HG03442 (cell line): Measurements from ENCODE around the gene MAGEA2.
"Not testable (repeated sequence)": the region's sequence is repeated elsewhere in the genome, so short reads cannot be mapped to it uniquely, and the experiment has no call there.

Source experiments
- ATAC-seq: cut with Tn5 transposase; IDR thresholded peaks from one replicate; pipeline ENCODE4 v1.9.1; 2021; ENCODE audit warnings: mild to moderate bottlenecking, moderate library complexity; ENCODE audit not compliant: unreplicated experiment

MAGEA2 gene

DNA sequence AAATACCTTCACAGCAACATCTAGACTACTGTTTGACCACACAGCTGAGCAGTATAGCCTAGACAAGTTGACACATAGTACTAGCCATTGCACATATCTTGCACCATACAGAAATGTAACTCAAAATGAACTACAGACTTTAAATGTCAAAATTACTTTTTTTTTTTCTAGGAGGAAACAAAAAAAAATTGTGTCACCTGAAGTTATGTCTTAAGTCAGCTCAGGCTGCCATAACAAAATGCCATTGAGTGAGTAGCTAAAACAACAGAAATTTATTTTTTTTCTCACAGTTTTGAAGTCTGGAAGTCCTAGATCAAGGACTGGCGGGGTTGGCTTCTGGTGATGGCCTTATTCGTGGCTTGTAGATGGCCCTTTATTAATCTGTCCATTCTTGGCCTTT lies 44.5 kb downstream of the MAGEA2 start, which contains the start of gene CSAG2:
TSS of gene CSAG2 (minus strand) at position 101 of the 400 bp plus-strand sequence. CDS start 161 bp downstream, outside the sequence.
- ATAC-seq, result not testable (repeated sequence)

DNA sequence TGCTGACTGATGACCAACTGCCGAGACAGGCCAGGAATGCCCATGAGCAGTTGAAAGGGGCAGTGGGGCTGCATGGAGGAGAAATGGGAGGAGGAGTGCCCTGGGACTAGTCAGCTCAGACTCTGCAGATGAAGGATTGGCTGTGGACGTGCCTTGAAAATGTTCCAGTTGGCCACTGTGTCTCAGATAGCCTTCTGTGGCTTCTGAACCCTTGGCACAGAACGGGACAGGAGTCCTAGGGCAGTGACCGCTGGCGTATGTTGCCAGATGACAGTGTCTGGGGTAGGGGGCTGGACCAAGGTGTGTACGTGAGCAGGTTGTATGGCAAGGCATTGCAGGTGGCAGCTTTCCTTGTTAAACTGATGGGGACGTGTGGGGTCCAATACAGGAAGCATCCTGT lies 47.1 kb downstream of the MAGEA2 start:
- ATAC-seq, result not testable (repeated sequence)

DNA sequence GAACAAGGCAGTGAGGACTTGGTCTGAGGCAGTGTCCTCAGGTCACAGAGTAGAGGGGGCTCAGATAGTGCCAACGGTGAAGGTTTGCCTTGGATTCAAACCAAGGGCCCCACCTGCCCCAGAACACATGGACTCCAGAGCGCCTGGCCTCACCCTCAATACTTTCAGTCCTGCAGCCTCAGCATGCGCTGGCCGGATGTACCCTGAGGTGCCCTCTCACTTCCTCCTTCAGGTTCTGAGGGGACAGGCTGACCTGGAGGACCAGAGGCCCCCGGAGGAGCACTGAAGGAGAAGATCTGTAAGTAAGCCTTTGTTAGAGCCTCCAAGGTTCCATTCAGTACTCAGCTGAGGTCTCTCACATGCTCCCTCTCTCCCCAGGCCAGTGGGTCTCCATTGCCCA lies 53.3 kb downstream of the MAGEA2 start:
- not testable (repeated sequence) for ATAC-seq
